HG02852 (cell line): ENCODE measurements around the gene MAP2K4.

Experiments
- ATAC-seq: cut with Tn5 transposase; IDR thresholded peaks from one replicate; pipeline ENCODE4 v1.9.1; 2021; ENCODE audit warnings: mild to moderate bottlenecking, moderate library complexity; ENCODE audit not compliant: unreplicated experiment

Gene MAP2K4

DNA sequence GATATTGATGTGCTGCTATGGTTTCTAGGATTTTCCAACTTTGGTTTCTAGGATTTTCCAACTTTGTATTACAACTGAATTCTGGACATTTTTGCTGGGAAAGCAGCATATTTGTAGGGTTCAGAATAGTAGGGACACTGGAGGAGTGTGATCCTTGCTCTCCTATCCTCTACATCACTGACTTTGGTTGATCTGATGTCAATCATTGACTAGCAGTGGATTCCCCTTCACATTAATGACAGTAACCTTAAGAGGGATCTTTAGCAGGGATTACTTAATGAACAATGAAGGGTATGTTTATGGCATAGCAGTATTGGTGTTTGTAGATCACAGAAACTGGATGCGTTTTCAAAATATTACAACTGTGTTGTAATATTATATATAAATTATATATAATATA is 67.4 kb downstream of the MAP2K4 start:
- ATAC-seq: no peak

- ATAC-seq: no peak
These were observed 69.2 kb downstream of the MAP2K4 start for GRCh38 chr17:12089809-12090384.

- ATAC-seq: no peak
These were observed 73.7 kb downstream of the MAP2K4 start for GRCh38 chr17:12094336-12094735.

DNA sequence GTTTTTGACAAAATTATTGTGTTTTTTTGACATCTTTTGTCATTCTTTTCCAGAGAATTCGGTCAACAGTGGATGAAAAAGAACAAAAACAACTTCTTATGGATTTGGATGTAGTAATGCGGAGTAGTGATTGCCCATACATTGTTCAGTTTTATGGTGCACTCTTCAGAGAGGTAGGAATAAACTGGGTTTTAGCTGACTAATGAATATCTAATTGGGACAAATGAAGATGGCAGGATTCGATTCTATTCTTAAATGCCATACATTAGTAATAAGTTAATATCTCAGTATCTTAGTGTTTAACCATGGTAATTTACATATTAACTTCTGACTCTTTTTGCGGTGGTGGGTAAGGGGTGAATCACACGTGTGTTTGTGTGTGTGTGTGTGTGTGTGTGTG is 74.8 kb downstream of the MAP2K4 start:
- ATAC-seq: no peak

DNA sequence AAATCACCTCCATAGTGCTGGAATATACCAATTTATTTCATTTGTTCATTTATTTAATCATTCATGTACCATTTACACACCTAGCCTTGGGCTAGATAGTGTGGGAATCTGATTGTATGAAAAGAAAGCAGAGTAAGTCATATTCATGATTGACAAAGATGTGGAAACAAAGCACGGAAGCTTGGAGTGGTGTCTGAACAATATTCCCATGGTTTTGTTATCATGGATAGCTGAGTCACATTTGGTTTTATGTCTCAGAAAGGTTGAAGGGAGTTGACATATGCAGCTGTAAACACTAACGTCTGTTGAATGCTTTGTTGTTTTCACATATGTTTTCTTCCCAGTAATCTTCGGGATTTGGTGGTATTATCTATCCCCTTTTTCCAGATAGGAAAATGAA is 76.6 kb downstream of the MAP2K4 start:
- ATAC-seq: no peak

DNA sequence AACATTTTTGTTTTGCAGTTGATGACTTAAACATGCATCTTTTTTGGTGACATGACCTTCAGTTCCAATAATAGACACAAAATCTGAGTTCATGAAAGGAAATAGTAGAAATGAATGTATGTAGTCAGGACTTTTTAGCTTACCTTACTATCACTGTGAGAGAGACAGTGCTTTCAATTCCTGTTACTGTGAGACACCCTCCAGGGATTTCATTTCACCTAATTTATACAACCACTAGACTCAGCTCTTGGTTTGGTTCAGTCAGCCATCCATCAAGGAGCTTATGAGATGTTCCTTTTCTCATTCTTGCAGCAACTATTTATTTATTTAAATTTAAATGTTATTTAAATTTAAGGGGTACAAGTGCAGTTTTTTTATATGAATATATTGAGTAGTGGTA is 77.9 kb downstream of the MAP2K4 start:
- peak; percentile 92 for ATAC-seq

DNA sequence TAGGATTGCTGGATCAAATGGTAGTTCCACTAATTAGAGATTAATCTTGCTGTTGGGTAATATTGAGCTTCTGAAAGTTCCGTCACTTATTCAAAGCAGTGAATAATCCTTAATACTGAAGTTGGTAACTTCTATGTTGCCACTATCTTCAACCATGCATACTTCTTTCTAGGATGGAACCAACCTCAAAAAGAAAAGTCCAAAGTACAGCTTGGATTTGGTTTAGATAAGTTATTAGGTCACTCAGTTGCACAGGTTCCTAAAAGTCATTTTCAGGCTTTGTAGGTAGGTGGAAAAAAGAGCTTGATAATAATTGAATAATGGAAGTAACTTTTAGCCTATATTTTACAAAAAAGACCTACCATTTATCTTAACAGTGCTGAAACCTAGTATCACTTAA is 78.7 kb downstream of the MAP2K4 start:
- no peak for ATAC-seq

DNA sequence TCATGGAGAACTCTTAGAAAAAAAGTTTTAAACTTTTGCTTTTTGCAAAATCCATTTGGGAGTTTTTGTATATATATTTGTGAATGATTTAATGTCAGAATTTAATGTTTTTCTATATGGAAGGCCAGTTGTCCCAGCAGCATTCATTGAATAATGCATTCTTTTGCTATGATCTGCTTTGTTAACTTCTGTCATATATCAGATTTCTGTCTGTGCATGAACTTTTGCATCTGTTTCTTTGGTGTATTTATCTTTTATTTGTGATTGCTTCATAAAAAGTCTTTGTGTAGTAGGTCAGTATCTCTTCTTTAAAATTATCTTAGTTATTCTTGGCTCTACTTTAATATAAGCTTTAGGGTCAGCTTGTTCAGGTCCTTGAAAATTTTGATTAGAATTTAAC is 84.2 kb downstream of the MAP2K4 start:
- ATAC-seq: no peak

GRCh38 chr17:12107905-12108304 is 87.2 kb downstream of the MAP2K4 start:
- ATAC-seq: no peak

- no peak for ATAC-seq
These were observed 90.2 kb downstream of the MAP2K4 start for GRCh38 chr17:12110906-12111305.

DNA sequence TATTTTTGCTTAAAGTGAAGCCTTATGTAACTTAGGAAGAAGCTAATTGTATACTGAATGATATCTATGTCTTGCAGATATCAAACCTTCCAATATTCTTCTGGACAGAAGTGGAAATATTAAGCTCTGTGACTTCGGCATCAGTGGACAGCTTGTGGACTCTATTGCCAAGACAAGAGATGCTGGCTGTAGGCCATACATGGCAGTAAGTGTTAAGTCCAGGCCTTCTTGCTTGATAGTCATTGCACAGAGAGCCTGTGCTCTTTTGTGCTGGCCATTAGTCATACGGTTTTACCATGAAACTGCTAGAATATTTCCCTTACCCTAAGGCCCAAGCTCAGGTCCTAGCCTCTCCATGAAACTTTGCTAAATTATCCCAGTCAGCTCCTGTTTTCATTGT is 92.5 kb downstream of the MAP2K4 start:
- ATAC-seq: no peak

- no peak for ATAC-seq
These were observed 94.2 kb downstream of the MAP2K4 start for GRCh38 chr17:12114686-12115418.

- ATAC-seq: no peak
These were observed 95.5 kb downstream of the MAP2K4 start for GRCh38 chr17:12116143-12116542.

GRCh38 chr17:12118617-12119016 is 97.9 kb downstream of the MAP2K4 start:
- ATAC-seq: no peak

GRCh38 chr17:12122075-12122474 is 101.4 kb downstream of the MAP2K4 start:
- no peak for ATAC-seq

DNA sequence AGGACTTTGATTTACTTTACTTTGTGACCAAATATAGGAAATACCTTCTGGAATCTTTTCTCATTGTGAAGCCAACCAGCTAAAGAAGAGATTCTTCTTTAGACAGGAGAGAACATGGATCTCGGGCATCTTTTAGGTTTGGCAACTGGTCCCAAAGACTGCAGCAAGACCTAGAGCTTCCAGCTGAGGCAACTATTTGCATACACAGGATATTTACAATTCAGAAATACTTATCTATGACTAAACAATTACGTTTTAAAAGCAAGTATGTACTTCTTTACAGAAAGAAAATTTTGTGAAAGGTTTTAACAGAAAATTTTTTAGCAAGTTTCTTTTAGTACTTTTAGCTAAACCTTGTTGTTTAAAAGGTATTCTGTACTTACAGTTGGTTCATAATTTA is 106.5 kb downstream of the MAP2K4 start:
- ATAC-seq: no peak

GRCh38 chr17:12127667-12128066 is 107.0 kb downstream of the MAP2K4 start:
- no peak for ATAC-seq

- ATAC-seq: no peak
These were observed 108.3 kb downstream of the MAP2K4 start for GRCh38 chr17:12128946-12129345.

DNA sequence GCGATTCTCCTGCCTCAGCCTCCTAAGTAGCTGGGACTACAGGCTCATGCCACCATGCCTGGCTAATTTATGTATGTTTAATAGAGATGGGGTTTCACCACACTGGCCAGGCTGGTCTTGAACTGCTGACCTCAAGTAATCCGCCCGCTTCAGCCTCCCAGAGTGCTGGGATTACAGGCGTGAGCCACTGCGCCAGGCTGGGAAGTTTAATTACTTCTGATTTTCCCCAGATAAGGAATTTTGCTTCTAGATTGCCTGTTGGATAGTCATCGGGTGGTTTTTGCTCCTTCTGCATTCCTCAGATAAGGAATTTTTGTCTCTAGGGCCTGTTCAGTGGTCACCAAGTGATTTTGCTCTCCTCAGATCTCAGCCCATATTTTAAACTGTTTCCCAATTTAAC is 112.5 kb downstream of the MAP2K4 start:
- no peak for ATAC-seq

GRCh38 chr17:12134101-12134500 is 113.4 kb downstream of the MAP2K4 start:
- no peak for ATAC-seq

GRCh38 chr17:12134587-12134986 is 113.9 kb downstream of the MAP2K4 start:
- no peak for ATAC-seq

DNA sequence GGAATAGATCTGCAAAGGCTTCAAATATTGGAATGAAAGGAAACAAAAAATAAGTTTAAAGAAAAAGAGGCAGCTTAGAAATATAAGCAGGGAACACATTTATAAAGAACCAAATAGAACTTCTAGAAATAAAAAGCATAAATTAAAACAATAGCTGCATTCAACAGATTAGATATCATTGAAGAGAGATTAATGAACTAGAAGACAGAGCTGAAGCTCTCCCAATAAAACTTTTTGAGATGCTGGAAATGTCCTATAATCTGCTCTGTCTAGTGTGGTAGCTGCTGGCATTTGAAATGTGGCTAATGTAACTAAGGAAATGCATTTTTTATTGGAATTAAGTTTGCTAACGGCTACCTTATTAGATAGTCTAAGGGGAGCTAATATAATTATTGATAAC is 115.6 kb downstream of the MAP2K4 start:
- ATAC-seq: no peak

DNA sequence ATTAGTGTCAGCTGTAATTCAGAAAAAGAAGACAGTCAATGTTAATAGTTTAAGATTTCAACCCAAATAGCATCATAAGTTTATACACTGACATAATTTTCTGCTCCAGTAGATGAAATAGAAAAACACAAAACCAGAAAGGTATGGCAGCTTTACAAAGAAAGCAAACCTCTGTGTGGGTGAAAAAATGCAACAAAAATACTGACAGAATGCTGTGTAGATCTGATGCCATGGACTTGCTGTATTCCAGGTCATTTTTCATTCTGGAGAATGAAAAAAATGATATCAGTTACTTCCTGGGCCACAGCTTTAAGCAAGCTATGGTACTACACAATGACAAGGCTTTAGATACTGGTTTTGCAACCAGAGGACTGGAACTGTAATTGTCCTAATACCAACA is 116.0 kb downstream of the MAP2K4 start:
- ATAC-seq: no peak
